Heart left ventricle (tissue), 13 donors: ENCODE results near the gene NACAD.

Experiments
- POLR2A ChIP-seq, 2 donors: fragments of 450-650 bp; IDR thresholded peaks; one replicate each; pipeline ENCODE4 v1.6.1; 2017; ENCODE audit warnings: antibody characterized with exemption in 2 of 2, mild to moderate bottlenecking in 2 of 2, moderate library complexity in 2 of 2
- TF ChIP-seq, protein P1 (sequence below), 12 donors: fragments of 200-600 bp; sonication (generic) in 4 of 12; IDR thresholded peaks; one replicate each; pipeline versions ENCODE4 v1.5.0 to v1.8.0; 2018 to 2022; ENCODE audit warnings: antibody characterized with exemption in 12 of 12, mild to moderate bottlenecking in 5 of 12
- donor health status: ischemic (EF 13 %, LVEDD 7.1; RV severe dilation, severe dysfunction).
- donor health status: DM: no; HTN: yes; CAD: no.
- donor health status: DM: no; HTN: no; CAD: no.
- donor health status: ischemic (EF 25% LVEDD 6.9; RV normal size, moderate dysfunction).
- donor health status: ischemic (EF 25% LVEDD 5.7; RV mildly dilated, moderate dysfunction).
- donor health status: ischemic (EF 35%, LVEDD 5.7; RV mildly dilated, moderate dysfunction).
- donor health status: nonischemic (EF 11% LVEDD 7.7; RV severe dilation, severe dysfunction).
- donor health status: DM: yes; HTN: yes; CAD: no.
- donor health status: PGD.
- donor health status: ischemic (EF 29% LVEDD 5.4; RV normal size, mild dysfunction).
- donor health status: nonischemic (EF 23%, LVEDD 6.1; RV moderate dilation, normal function).

DNA sequence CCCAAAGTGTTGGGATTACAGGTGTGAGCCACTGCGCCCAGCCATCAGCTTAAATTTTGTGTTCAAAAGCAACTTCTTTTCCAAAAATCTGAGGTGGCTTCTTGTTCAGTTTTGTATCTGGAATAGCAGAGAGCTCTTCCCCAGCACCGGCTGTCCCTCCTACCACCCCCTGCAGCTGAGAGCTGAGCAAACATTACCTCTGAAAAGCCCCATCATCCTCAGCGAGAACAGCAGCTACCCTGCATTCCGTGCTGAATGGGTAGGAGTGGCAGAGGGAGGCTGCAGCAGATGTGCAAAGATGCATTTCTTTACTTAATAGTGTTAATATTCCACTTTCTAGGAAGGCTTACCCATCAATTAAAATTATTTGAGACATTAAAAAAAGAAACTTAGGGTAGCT, 56.9 kb downstream of the NACAD start:
- TF ChIP-seq, protein P1, sequence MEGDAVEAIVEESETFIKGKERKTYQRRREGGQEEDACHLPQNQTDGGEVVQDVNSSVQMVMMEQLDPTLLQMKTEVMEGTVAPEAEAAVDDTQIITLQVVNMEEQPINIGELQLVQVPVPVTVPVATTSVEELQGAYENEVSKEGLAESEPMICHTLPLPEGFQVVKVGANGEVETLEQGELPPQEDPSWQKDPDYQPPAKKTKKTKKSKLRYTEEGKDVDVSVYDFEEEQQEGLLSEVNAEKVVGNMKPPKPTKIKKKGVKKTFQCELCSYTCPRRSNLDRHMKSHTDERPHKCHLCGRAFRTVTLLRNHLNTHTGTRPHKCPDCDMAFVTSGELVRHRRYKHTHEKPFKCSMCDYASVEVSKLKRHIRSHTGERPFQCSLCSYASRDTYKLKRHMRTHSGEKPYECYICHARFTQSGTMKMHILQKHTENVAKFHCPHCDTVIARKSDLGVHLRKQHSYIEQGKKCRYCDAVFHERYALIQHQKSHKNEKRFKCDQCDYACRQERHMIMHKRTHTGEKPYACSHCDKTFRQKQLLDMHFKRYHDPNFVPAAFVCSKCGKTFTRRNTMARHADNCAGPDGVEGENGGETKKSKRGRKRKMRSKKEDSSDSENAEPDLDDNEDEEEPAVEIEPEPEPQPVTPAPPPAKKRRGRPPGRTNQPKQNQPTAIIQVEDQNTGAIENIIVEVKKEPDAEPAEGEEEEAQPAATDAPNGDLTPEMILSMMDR (IDR thresholded peaks at IDR 0.05): no peak
- no peak for TF ChIP-seq POLR2A (IDR thresholded peaks at IDR 0.05)
